C4-2B (cell line): ENCODE results near the gene ERC2.

Source experiments
- H3K27ac ChIP-seq: fragments of 450-650 bp; 2 replicates; pipeline ENCODE4 v1.5.1; 2017
- ZFX ChIP-seq: fragments of 450-650 bp; IDR thresholded peaks from 2 replicates; pipeline ENCODE4 v1.6.1; 2017
- TF ChIP-seq, protein P1 (sequence below): fragments of 450-650 bp; conservative IDR thresholded peaks from 2 replicates; pipeline ENCODE4 v1.5.1; 2017; ENCODE audit warnings: mild to moderate bottlenecking

The ERC2 gene

GRCh38 chr3:55604402-55604801, 863.9 kb downstream of the ERC2 start:
- no peak overlapping the region for H3K27ac ChIP-seq
- TF ChIP-seq, protein P1, sequence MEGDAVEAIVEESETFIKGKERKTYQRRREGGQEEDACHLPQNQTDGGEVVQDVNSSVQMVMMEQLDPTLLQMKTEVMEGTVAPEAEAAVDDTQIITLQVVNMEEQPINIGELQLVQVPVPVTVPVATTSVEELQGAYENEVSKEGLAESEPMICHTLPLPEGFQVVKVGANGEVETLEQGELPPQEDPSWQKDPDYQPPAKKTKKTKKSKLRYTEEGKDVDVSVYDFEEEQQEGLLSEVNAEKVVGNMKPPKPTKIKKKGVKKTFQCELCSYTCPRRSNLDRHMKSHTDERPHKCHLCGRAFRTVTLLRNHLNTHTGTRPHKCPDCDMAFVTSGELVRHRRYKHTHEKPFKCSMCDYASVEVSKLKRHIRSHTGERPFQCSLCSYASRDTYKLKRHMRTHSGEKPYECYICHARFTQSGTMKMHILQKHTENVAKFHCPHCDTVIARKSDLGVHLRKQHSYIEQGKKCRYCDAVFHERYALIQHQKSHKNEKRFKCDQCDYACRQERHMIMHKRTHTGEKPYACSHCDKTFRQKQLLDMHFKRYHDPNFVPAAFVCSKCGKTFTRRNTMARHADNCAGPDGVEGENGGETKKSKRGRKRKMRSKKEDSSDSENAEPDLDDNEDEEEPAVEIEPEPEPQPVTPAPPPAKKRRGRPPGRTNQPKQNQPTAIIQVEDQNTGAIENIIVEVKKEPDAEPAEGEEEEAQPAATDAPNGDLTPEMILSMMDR, result no peak
- no peak for TF ChIP-seq ZFX

GRCh38 chr3:55601366-55602080, 866.7 kb downstream of the ERC2 start:
- TF ChIP-seq, protein P1, result no peak
- no peak for TF ChIP-seq ZFX
- H3K27ac ChIP-seq, result no peak overlapping the region

DNA sequence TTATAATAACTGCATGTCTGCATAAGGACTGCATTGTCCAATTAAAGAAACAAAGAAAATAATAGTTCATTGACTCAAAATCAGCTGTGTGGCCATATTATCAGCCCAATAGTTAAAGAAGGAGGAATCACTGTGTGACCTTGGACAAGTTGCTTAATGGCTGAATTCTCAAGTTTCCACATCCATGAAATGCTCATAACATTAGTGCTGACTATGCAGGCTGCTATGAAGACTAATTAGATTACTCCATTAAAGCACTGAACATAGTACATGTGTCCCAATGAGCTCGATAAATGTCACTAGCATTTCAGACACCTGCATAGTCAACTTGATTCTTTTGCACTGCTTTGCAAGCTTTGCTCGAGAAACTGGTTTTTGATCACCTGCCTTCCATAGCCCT, 870.0 kb downstream of the ERC2 start:
- H3K27ac ChIP-seq, result no peak overlapping the region
- TF ChIP-seq, protein P1, result no peak
- no peak for TF ChIP-seq ZFX

DNA sequence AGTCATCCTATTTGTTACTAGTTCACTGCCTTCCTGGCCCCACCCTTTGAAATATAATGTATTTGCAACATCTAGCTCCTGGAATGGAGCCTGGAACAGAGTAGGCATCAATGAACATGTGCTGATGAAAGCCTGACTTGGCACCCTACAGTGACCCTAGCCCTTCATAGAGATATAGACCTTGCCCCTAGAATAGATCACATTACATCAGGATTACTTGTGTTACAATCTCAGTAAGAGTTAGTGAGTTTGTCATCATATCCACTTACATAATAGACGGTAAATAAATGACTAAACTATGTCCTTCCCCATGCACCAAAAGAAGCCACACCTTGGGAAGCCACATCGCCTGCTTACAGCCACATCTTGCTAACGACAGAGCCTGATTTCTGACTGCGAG, 870.6 kb downstream of the ERC2 start:
- no peak overlapping the region for H3K27ac ChIP-seq
- TF ChIP-seq ZFX, result no peak
- TF ChIP-seq, protein P1, result no peak

- H3K27ac ChIP-seq, result no peak overlapping the region
- TF ChIP-seq, protein P1, result no peak
- TF ChIP-seq ZFX, result no peak
These were observed 872.1 kb downstream of the ERC2 start for GRCh38 chr3:55596212-55596611.

DNA sequence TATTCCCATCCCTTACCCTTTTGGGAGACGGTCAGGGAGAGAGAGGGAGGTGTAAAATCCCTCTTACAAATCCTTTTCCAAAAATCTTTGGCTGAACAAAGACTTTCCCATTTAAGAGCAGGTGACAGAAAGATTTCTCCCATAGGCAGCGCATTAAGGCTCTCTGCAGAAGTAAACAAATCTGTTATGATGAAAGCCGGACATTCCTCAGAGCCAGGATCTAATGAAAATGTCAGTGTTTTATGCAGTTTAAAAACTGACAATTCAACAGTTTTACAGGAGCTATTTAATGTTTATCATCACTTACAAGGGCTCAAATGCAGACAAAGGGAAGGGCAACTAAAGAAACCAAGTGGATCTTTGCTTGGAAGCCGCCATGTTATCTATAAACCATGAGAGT, 872.8 kb downstream of the ERC2 start:
- TF ChIP-seq, protein P1, result no peak
- TF ChIP-seq ZFX, result no peak
- H3K27ac ChIP-seq, result no peak overlapping the region

DNA sequence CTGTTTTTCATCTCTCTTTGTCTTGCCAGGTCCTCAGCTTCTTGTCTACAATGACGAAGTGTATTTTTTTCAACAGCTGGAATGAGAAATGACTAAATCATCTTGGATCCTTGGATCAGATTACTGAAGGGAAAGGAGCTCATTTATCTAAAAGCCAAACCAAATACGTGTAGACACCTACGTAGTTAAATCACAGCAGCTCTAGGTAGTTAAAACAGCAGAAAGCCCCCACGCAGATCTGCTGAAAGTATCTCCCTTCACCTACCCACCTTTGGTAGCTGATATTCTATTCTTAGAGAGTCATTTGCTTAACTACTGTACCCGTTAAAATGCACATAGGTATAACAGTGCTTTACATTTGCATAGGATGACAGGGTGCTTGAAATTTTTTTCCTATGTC, 875.7 kb downstream of the ERC2 start:
- TF ChIP-seq ZFX, result no peak
- TF ChIP-seq, protein P1, result no peak
- H3K27ac ChIP-seq, result no peak overlapping the region
